ENCODE data around the gene TUBA3D. TPM values are rescaled to one million over a fixed set of nuclear protein-coding genes. Genes with fewer than 3 reads are reported as not detected.
A peak's percentile ranks its signal among the peaks of the same experiment; 100 is the strongest.
"Not testable (repeated sequence)": the region's sequence is repeated elsewhere in the genome, so short reads cannot be mapped to it uniquely, and the experiment has no call there.

Gene TUBA3D
- polyA plus RNA-seq, 1 donor = 0.56 TPM

DNA sequence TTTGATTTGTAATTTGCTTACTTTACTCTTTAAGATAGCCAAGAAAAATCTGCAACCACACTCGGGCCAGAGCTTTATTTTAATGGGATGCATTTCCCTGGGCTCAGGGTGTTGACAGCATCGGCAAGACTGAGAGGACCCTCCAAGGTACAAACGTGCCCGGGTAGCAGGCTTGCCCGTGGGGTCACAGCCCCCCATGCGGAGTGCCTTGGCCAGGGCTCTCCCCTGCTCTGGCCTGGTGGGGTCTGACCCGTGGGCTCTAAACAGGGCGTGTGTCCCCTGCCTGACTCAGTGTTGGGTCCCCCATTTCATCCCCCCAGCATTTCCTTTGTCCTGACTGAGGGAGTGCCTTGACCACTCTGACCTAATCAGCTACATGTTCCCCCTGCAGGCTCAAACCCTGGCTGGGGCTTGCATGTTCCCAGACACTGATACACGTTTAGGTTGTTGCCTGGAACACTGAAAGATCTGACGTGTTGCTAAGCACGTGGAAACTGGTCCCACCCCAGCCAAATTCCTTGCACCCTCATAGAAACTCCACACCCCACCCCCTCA lies 9.1 kb downstream of the TUBA3D start:
- not testable (repeated sequence) for DNase-seq

GRCh38 chr2:131486201-131486902 lies 10.4 kb downstream of the TUBA3D start:
- DNase-seq = not testable (repeated sequence)

GRCh38 chr2:131488306-131489205 lies 12.6 kb downstream of the TUBA3D start:
- DNase-seq = no peak

DNA sequence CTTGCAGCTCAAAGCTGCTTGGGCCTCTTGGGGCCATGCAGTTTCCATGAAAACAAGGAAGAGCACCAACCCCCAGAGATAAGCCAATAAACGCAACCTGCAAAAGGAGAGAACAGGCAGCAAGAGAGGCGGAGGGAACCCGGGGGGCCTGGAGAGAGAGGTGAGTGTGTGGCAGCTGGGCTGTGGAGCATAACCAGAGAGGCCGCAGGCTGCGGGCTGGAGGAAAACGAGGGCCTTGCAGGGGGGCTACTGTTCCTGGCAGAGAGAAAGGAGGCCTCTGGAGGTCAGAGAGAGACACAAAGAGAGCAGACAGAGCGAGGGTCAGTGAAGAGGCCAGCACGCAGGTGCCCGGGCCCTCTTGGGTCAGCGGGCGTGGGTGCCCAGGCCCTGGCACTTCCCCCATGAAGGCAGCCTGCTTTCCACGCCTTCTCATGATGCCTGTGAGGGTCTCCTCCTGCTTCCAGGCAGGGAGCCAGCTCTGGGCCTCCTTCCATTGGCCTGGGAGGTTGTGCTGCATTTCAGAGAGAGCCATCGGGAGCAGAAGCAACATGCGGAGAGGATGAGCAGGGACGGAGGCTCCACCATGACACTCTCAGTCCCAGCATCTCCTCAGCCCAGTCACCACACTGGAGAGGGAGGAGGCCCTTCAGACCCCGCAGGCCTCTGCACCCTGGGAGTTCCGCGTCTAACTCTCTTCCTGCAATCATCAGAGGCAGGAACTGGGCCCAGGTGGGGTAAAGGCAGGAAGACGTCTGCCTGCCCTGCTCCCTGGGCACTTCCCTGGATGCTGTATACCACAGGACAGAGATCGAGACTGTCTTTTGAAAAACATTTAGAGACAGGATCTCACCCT lies 14.9 kb downstream of the TUBA3D start:
- DNase-seq = peak; percentile 24

DNA sequence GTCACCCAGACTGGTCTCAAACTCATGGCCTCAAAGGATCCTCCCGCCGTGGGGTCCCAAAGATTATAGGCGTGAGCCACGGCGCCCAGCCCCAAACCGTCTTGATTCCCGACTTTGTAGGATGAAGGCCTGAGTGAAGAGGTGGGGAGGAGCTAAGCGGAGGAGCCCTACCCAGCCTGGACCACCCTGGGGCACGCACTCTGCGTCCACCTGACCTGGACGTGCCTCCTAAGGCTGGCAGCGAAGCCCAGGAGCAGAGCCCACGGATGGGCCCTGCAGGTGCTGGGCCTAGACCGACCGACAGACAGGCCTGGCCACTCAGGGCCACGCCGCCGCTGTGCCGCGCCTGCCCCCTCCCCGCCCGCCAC lies 15.5 kb downstream of the TUBA3D start:
- peak; percentile 21 for DNase-seq

DNA sequence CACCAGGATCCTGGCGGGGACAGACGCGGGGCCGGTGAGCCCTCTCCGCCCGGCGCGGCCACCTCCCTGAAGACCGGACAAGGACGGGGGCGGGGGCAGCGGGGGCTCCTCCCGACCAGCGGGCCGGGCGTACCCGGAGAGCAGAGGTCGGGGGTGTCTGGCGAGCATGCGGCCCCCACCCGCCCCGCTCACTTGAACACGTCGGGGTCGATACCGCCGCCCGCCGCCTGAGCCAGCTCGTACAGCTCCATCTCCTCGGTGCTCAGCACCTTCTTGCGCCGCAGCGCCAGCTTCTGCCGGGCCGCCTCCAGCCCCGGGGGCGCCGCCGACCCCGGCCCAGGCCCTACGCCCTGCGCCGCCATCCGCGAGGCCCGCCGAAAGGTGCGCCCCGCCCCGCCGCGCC lies 16.1 kb downstream of the TUBA3D start, which contains the start of gene MZT2A:
Gene MZT2A, minus strand, starts transcription at position 383 of the 403 bp plus-strand sequence. Its CDS starts 21 bp downstream, at position 362.
- not testable (repeated sequence) for DNase-seq

GRCh38 chr2:131492418-131493198 lies 16.7 kb downstream of the TUBA3D start:
- DNase-seq = peak; percentile 92

DNA sequence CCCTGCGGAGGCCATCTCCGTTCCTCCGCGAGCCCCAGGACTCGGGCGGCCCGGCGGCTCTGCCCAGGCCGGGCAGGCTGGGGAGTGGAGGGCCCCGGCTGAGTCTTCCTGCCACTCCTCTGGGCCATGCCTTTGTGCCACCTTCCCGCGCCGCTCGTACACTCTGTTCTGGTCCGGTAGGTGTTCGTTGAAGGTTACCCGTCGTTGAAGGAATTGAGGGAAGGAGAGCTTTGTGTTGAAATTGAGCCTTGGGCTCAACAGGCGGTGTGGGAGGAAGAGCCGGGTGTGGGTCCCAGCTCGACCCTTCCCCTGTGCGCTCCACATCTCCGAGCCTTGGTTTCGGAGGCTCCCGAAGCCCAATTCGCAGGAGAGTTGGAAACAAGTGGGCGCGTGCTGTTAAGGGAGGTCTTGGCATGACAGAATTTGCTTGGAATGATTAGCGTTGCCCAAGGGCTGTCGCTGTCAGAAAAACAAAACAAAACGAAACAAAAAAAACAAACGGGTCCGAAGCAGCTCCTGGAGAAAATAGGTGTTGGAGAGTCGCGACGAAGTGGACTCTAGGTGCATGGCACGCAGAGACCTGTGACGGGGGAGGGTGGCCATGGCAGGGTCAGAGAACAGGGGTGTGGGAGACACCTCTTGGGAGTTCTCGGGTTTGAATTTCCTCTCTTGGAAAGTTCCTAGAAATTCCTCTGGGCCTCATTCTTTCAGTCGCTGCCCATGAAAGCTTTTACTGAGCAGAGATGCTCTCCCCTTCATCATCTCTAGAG lies 17.5 kb downstream of the TUBA3D start:
- peak; percentile 12 for DNase-seq

GRCh38 chr2:131495506-131495905 lies 19.6 kb downstream of the TUBA3D start:
- DNase-seq = not testable (repeated sequence)

- not testable (repeated sequence) for DNase-seq
These were observed 22.5 kb downstream of the TUBA3D start for GRCh38 chr2:131498321-131498973.

DNA sequence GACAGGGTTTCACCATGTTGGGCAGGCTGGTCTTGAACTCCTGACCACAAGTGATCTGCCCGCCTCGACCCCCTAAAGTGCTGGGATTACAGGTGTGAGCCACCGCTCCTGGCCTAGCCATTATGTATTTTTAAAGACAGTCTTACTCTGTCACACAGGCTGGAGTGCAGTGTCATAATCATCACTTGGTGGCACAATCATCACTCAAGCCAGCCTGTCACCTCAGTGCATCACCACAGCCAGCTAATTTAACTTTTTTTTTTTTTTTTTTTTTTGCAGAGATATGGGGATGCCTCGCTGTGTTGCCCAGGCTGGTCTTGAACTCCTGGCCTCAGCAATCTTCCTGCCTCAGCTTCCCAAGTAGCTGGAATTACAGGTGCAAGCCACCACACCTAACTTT lies 27.7 kb downstream of the TUBA3D start:
- not testable (repeated sequence) for DNase-seq

DNA sequence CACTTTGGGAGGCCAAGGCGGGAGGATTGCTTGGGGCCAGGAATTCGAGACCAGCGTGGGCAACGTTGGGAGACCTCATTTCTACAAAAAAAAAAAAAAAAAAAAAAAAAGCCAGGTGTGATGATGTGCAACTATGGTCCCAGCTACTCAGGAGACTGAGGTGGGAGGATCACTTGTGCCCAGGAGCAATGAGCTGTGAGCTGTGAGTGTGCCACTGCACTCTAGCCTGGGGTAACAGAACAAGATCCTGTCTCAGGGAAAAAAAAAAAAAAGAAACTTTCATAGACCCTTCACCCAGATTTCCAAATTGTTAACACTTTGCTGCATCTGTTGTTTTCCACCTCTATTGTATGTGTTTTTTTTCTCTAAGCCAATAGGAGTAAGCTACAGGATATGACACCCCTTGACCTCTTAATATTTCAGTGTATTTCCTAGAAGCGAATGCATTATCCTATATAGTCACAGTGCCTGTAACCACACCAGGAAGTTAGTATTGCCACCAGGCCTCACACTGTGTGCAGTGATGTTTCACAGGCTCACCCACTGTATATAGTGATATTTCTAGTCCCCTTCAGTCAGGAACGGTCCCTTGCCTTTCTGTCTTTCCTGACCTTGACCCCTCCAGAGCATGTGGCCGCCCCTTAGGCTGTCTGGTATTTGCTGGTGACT lies 28.3 kb downstream of the TUBA3D start:
- DNase-seq = not testable (repeated sequence)

GRCh38 chr2:131509615-131510014 lies 33.7 kb downstream of the TUBA3D start:
- DNase-seq = no peak

DNA sequence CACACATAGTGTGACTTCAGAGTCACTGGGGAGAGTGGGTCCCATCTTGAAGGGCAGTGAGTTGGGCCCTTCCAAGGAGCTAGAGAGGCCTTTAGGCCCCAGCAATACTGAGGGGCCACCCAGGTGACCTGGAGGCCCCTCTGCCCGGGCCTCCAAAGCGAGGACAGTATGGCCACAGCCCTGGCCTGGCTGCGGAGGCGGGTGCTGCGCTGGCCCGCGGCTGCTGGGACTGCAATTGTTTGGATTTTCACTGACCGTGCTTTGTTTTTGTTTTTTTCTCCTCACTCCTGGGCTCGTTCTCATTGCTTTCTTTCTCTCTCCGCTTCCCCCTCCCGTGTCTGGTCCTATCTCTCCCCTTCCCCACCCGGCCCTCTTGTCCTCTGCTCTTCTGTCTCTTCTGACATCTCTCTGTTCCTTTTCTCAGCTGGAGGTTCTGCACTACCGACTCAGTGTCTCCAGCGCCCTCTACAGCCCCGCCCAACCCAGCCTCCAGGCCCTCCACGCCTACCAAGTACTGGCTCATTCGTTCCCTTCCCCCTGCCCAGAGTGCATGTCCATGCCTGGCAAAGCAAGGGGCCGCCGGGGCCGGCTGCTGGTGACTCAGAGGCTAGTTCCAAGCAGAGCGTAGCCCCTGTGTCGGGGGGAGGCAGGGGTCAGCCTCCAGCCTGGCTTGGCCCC lies 35.5 kb downstream of the TUBA3D start:
- not testable (repeated sequence) for DNase-seq

DNA sequence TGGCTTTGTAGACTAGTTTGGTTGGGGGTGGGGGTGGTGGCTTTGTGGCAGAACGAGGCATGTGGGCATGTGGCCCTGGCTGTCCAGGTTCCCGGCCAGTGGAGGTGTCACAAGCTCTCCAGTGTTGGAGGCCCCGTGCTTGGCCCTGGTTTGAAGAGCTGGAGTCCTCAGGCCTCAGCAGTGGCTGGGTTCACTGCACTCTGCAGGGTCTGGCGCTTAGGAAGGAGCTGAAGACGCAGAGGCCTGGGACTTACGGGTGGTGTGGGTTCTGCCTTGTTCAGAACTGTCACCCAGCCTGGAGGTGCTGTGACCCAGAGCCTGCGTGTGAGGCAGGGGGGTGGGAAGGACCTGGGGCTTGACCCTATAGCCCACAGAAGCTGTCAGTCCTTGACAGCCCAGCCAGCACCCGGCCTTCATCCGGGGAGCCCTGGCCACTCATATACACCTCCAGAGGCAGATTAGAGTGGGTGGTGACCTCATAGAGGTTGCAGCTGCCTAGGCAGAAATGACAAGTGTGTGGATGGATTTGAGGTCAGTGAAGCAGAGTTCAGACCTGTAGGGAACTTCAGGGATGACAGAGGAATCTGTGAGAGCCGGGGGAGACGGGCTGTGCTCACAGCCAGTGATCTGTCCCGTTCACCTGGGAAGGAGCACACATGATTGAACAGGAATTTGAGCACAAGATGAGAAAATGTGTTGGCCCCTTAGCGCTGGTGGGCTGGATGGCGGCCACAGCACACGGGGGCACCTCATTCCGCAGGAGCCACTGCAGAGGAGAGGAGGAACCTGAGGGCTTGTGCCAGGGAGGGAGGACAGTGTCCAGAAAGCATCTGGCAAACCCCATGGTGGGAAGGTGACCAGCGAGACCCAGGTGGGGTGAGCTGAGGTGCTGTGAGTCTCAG lies 36.3 kb downstream of the TUBA3D start:
- DNase-seq = not testable (repeated sequence)

GRCh38 chr2:131514408-131515166 lies 38.7 kb downstream of the TUBA3D start:
- DNase-seq = not testable (repeated sequence)

- DNase-seq = not testable (repeated sequence)
These were observed 39.3 kb downstream of the TUBA3D start for GRCh38 chr2:131515235-131515634.
